ENCODE measurements around the gene C17orf58.

Gene C17orf58

GRCh38 chr17:67999291-67999911, 3.1 kb upstream of the C17orf58 start:
- in situ Hi-C loops (cut with HindIII; ENCODE audit: low sequenced_read_pairs), result no loop called here
- no peak overlapping the region for H3K4me3 ChIP-seq (ENCODE audit: low read depth, low read length)
- no peak for DNase-seq (ENCODE audit: low read depth)
- TF ChIP-seq CTCF (IDR thresholded peaks at IDR 0.05; ENCODE audit: low read depth, low read length, missing control alignments), result no peak

- no peak overlapping the region for H3K4me3 ChIP-seq (ENCODE audit: low read depth, low read length)
- no peak for DNase-seq (ENCODE audit: low read depth)
- no peak for TF ChIP-seq CTCF (IDR thresholded peaks at IDR 0.05; ENCODE audit: low read depth, low read length, missing control alignments)
- in situ Hi-C loops (cut with HindIII; ENCODE audit: low sequenced_read_pairs), result no loop called here
These were observed 2.2 kb upstream of the C17orf58 start for GRCh38 chr17:67998466-67998865.

GRCh38 chr17:67995570-67996263, 552 bp downstream of the C17orf58 start:
- TF ChIP-seq CTCF (IDR thresholded peaks at IDR 0.05; ENCODE audit: low read depth, low read length, missing control alignments), result no peak
- H3K4me3 ChIP-seq (ENCODE audit: low read depth, low read length), result peak overlapping the region; percentile 53
- DNase-seq (ENCODE audit: low read depth), result no peak
- in situ Hi-C loops (cut with HindIII; ENCODE audit: low sequenced_read_pairs), result no loop called here

GRCh38 chr17:67994817-67995569, 1.3 kb downstream of the C17orf58 start:
- in situ Hi-C loops (cut with HindIII; ENCODE audit: low sequenced_read_pairs), result no loop called here
- peak overlapping the region; percentile 53 for H3K4me3 ChIP-seq (ENCODE audit: low read depth, low read length)
- no peak for DNase-seq (ENCODE audit: low read depth)
- no peak for TF ChIP-seq CTCF (IDR thresholded peaks at IDR 0.05; ENCODE audit: low read depth, low read length, missing control alignments)

GRCh38 chr17:67993998-67994361, 2.3 kb downstream of the C17orf58 start:
- in situ Hi-C loops (cut with HindIII; ENCODE audit: low sequenced_read_pairs), result no loop called here
- DNase-seq (ENCODE audit: low read depth), result no peak
- TF ChIP-seq CTCF (IDR thresholded peaks at IDR 0.05; ENCODE audit: low read depth, low read length, missing control alignments), result no peak
- peak overlapping the region; percentile 59 for H3K4me3 ChIP-seq (ENCODE audit: low read depth, low read length)

- in situ Hi-C loops (cut with HindIII; ENCODE audit: low sequenced_read_pairs), result no loop called here
- no peak for TF ChIP-seq CTCF (IDR thresholded peaks at IDR 0.05; ENCODE audit: low read depth, low read length, missing control alignments)
These were observed 2.9 kb downstream of the C17orf58 start for GRCh38 chr17:67993153-67993997.

More at GRCh38 chr17:67993153-67993997, 2.9 kb downstream of the C17orf58 start:
- peak; percentile 35 for DNase-seq (ENCODE audit: low read depth)
- H3K4me3 ChIP-seq (ENCODE audit: low read depth, low read length), result peak overlapping the region; percentile 71
